Iris pigment epithelial cell (primary cell): ENCODE results near the gene TMCO6.
"Not testable (repeated sequence)": the region's sequence is repeated elsewhere in the genome, so short reads cannot be mapped to it uniquely, and the experiment has no call there.

Experiments used
- DNase-seq: peaks from one replicate; pipeline ENCODE4 v3.0.0-alpha.2; 2011; ENCODE audit warnings: low read depth

The TMCO6 gene

DNA sequence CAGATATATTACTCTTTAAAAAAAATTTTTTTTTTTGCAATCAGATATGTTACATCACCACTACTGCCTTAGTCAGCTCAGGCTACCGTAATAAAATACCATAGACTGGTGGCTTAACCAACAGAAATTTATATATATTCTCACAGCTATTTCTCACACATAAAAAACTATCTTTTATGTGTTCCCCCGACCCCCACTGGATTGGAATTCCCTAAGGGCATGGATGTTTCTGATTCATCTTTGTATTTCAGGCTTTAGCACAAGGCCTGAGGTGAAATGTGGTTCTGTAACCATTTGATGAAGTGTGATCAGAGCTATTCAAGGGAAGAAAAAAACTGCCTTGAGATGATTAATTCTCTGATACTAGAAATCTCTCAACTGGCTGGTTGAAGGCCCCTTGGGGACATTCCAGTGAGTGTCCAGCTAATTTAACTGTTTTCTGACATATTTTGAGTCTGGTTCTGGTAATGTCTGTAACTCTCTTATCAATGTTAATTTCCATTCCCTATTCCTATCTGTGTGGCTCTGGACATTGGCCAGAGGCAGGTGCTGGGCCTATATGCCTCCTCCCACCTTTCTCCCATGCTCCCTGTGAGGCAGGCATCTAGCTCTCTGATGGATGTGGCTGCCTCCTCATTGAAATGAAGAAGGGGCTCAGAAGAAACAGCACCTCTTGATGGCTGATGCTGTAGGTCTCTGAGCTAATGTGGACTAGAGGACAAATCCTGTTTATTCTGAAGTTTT is 8.8 kb upstream of the TMCO6 start:
- no peak for DNase-seq

DNA sequence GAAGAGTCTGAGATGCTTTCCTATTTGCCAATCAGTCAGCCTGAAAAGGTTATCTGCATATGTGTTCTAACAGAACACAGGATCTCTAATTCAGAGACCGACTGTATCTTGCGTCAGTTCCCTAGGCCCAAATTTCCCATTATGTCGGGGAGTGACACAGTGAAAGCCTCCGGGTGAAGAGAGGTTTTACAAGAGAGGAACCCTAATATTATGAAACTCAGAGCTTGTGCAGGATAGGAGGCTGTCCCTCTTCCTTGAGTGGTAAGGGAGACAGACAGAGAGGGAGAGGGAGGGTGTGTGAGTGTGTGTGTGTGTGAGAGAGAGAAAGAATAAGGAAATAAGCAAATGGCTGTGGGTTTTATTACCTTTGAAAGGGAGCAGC is 8.2 kb upstream of the TMCO6 start:
- DNase-seq: no peak

DNA sequence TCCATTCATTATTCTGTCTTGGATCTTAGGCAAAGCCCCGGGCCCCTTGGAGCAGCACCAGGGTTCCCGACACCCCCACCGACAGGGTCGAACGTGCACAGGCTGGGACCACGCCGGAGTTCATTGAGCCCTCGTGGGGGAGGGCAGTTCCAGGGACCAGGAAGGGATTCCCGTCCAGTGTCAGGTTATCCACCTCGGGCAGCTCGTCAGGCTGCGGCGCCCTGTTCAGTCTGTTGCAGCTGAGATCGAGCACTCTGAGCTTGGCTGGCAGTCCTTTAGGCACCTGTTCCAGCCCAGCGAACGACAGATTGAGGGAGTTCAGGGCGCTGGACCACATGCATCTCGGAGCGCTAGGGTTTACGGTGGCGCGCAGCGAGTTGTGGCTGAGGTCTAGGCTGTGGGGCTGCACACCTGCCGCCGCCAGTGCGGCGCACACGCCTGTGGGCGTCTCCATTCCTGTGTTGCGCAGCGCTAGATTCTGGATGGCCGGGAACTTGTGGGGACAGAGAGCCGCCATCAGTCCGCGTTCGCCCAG is 7.4 kb upstream of the TMCO6 start:
- DNase-seq: no peak

DNA sequence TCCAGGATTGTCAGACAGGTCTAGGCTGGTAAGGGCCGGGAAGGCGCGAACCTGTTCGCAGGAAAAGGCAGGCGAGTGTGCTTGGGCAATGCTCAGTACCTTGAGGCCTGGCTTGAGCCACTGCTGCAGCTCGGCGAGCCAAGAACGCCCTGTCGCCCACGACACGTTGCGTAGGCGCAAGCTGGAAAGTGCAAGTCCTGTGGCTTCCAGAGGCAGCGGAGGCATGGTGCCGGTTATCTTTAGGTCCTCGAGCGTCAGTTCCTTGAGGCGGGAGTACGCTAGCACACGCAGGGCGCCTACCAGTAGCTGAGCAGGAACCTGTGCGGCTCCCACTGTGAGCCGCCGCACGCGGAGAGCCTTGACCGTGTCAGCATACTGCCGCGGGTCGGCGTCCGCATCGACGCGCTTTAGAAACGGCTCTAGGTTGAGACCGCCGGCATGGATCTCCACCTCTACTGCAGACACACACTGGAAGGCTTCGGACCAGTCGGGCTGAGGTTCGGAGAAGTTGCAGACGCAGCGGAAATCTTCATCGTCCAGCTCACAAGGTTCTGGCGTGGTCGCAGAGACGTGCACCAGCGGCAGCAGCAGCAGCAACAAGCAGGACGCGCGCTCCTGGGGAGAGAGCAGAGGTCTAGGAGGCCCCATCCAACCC is 6.8 kb upstream of the TMCO6 start:
- peak; percentile 59 for DNase-seq

DNA sequence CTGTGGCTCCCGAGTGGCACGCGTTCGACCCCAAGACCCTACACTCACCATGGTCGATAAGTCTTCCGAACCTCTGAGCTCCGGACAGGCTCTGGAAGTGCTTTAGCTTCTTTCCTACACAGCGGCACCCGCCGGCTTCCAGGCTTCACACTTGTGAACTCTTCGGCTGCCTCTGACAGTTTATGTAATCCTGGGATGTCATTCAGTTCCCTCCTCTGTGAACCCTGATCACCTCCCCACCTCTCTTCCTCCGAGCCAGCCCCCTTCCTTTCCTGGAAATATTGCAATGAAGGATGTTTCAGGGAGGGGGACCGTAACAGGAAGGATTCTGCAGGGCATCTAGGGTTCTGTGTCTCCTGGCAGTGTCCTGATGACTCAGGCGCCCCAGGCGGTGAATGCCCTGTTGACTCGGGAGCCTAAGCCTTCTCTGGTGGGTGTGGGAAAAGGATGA is 6.2 kb upstream of the TMCO6 start, which contains the start of gene CD14:
CD14 (minus strand) TSS at position 155 of the 451 bp plus-strand sequence; CDS start at position 51, 104 bp downstream.
- DNase-seq: peak; percentile 33

DNA sequence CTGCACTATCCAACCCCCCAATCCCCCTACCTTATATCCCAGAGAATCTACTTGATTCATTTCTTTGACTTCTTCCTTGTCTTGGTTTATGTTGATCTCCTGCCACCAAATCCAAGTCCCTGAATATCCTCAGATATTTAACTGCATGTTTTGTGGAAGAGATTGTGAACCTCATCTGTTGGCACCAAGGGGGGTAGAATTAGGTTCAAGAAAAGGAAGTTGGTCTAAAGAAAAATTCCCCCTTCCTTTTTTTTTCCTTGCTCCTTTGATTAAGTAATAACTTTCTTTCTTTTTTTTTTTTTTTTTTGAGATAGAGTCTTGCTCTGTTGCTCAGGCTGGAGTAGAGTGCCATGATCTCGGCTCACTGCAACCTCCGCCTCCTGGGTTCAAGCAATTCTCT is 5.8 kb upstream of the TMCO6 start:
- no peak for DNase-seq

DNA sequence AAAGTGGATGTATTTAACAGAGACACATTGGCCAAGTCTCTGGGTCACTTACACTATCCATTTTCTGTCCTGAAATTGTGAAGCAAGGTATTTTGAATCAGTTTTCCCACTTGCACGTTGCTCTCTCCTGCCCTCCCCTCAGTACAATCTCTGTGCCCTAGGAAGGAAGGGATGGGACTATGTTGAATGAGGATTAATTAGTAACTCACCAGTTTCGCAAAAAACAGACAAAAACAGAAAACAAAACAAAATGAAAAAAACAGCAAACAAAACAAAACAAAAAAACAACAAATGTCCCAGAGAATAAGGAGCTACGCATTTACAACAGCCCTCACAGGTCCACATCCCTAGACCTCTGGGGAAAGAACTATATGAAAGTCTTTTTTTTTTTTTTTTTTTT is 5.1 kb upstream of the TMCO6 start:
- DNase-seq: no peak

DNA sequence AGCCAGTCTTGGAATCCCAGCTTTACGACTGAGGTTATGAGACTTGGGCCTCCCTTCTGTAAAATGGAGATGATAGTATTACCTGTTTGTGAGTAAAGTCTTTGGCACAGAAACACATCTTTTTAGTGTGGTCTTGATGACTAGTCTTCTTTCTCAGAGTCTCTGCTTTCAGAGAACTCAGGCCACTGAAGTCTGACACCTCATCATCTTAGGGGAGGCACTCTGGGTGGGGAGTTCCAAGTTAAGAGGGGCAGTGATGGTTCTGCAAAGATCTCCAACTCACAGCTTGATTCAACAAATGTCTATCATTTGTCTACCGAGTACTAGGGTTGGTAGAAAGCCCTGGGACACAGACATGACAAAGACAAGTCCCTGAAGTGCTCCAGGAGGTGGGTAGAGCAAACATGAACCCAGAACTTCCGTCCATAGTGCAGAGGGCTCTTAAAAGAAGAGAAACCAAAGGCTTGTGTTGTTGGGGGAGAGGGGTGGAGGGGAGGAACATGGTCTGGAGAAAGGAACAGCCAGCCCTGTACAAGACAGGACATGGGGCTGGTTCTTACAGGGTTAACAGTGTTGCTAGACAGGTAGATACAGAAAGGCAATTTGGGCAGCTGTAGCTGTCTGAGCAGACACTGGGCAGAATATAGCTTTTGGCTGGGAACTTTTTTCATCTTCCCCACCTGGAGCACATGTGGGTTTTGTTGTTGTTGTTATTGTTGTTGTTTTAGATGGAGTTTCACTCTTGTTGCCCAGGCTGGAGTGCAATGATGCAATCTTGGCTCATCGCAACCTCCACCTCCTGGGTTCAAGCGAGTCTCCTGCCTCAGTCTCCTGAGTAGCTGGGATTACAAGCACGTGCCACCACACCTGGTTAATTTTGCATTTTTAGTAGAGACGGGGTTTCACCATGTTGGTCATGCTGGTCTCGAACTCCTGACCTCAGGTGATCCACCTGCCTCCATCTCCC is 3.7 kb upstream of the TMCO6 start:
- no peak for DNase-seq

DNA sequence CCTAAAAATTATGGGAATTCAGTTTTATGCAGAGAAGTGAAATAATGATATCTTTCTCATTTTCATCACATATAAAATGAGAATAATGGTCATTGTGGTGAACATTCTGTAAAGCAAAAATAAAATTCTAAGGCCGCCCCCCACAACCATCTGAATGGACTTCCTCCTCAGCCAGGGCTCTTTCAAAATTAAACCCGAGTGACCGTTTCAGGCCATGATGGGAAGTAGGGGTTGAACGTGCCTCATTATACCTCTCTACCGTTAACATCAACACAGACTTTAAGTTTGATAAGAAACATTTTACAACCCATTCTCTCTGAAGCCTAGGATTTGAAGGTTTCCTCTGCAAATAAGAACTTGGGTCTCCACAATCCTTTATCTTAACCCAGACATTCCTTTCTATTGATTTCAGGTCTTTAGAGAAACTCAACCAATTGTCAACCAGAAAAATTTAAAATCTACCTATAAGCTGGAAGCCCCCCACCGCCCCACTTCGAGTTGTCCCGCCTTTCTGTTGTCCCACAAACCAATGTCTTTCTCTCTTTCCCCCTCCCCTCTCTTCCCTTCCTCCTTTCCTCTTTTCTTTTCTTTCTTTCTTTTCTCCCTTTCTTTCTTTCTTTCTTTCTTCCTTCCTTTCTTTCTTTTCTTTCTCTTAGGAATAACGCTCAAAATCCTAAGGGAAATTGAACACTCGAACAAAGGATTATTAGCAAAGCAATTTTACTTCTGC is 1.7 kb upstream of the TMCO6 start:
- no peak for DNase-seq

DNA sequence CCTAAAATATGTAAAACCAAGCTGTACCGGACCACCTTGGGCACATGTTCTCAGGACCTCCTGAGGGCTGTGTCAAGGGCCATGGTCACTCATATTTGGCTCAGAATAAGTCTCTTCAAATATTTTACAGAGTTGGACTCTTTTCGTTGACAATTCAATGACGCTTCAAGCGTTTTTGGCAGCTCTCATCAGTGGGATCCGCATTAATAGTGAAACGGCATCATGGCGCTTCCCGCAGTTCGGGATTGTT is 428 bp upstream of the TMCO6 start:
- DNase-seq: not testable (repeated sequence)

DNA sequence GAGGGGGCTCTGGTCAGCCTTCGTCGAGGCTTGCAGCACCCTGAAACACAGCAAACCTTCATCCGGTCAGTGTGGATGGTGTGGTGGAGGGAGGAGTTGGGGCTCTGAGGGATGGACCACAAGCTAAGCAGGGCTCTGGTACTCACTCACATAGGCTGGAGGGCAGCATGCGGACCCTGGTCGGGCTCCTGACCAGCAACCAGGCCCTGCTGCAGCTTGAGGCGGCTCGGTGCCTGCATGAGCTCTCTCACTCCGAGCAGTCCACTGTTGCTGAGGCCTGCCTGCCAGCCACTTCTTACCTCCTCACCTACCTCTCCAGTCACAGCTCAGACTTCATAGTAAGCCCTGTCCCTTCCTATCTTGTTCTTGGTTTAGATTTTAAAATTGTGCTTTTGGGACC is 2.5 kb downstream of the TMCO6 start:
- no peak for DNase-seq

DNA sequence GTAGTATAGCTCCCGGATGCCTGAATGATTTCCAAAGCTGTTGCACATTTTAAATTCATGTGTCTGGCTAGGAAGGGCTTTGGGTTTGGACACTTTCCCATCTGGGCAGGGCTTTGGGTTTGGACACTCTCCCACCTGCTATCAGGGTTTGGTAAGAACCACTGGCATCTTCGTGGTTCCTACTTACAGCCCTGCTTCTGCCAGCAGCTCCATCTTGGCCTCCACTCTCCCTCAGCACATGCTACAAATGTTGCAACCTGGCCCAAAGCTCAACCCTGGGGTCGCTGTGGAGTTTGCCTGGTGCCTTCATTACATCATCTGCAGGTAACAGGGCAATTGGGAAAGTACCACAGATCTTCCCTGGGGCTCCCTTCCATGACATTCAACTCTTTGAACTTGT is 3.5 kb downstream of the TMCO6 start:
- peak; percentile 61 for DNase-seq

DNA sequence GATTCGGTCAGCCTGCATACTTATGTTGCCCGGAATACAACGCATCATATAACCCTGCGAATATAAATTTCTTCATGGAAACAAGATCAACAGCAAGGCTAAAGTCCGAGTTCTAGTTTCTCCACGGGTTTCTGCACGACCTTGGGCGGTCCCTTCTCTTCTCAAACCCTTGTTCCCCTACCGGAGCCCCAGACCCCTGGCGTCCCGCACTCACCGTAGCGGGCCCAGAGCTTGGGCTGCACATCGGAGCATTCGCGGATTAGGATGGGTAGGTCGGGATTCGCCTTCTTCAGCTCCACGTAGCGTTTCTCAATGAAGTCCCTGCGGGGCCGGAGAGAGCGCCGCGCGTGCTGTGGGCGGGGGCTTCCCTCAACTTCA is 7.8 kb downstream of the TMCO6 start:
- DNase-seq: peak; percentile 24

DNA sequence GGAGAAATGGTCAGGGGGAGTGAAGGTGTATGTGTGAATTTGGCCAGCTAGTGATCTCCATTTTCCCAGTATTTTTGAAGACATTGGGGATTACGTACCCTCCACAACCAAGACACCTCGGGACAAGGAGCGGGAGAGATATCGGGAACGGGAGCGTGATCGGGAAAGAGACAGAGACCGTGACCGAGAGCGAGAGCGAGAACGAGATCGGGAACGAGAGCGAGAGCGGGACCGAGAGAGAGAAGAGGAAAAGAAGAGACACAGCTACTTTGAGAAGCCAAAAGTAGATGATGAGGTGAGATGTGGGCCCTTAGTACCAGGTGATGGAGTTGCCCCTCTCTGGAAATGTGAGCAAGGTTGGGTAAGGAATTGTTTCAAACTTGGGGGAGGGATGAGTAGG is 19.6 kb downstream of the TMCO6 start:
- no peak for DNase-seq

DNA sequence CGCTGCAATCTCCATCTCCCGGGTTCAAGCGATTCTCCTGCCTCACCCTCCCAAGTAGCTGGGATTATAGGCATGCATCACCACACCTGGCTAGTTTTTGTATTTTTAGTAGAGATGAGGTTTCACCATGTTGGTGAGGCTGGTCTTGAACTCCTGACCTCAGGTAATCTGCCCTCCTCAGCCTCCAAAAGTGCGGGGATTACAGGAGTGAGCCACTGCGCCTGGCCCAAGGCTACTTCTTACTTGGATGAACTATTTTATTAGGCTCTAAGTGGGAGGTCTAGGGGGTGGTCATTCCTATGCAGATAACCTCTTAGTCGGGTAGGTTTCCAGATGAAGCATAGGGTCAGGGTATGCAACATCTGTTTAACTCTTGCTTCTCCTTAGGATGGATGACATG is 21.1 kb downstream of the TMCO6 start:
- DNase-seq: not testable (repeated sequence)

DNA sequence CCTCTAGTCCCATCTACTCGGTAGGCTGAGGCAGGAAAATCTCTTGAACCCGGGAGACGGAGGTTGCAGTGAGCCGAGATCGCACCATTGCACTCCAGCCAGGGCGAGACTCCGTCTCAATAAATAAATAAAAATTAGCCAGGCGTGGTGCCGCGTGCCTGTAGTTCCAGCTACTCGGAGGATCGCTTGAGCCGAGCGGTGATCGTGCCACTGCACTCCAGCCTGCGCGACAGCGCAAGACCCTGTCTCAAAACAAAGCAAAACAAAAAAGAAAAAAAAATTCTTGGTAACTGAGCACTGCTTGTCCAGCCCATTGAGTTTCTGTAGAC is 24.7 kb downstream of the TMCO6 start:
- DNase-seq: no peak

DNA sequence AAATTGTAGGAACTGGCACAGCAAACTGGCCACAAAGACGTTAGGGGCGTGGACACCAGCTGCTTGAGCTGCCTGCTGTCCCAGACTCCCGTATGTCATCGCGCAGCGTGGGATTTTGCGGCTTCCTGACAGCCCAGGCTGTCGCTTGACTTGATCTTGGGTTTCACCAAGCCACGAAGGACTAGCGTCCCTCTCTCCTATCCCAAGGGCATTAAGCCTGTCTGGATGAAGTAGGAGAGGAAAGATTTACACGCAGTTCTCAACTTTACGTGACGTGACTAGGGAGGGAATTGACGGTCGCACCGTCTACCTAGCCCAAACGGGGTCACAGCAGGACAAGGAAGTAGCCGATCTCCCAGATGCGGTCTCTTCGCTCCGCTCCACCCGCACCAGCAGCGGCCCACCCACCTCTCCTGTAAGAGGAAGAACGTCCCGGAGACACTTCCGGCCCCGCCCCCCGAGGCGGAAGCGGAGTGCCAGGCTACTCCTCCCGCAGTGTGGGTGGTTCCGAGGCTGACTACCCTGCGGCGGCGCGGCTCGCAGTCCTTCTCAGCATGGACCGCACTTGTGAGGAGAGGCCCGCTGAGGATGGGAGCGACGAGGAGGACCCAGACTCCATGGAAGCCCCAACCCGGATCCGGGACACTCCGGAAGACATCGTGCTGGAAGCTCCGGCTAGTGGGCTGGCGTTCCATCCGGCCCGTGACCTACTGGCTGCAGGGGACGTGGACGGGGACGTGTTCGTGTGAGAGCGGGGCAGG is 25.3 kb downstream of the TMCO6 start, which contains the start of gene WDR55:
WDR55 (plus strand) TSS at position 546 of the 761 bp plus-strand sequence; CDS start at position 555, 9 bp downstream.
- peak; percentile 90 for DNase-seq

DNA sequence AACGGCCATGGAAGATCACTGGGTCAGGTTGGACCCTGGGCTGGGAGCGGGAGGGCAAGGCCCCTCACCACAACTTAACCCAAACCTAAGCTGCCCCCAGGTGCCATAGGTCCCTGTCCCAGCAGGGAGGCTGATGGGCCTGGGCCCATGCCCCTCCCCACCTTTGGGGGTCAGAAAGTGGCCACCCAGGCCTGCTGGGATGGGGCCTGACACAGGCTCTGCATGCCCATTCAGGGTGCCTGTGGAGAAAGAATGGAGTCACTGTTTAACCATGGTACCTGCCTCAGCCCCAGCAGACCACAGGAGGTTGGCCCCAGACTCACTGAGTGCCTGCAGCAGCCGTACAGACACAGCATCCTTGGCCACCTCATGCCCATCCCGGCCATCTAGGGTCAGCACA is 31.8 kb downstream of the TMCO6 start:
- DNase-seq: not testable (repeated sequence)

DNA sequence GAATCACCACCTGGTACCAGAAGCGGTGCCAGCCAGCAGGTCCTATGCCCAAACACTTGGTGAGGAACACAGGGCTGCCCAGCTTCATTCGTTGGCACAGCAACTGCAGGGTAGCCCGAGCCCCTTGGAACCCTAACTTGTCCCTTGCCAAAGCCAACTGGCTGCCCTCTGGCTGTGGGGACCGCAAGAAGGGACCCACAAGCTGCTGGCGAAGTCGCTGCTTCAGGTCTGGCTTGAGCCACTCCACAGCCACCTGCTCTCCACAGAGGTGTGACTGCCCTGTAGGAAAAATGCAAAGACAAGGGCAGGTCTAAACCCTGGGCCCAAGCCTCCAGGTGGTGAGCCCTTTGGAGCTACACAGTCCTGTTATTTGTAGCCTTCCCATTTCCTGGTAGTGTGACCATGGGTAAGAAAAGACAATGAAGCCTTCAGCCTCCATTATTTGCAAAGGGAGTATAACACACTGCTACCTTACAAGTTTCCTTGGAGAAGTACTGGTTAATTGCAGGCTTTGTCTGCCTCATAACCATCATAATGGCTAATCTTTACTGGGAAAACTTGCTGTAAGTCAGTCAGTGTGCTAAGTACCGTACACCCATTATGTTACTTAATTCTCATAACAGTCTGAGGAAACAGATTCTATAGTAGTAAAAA is 32.3 kb downstream of the TMCO6 start:
- DNase-seq: no peak

DNA sequence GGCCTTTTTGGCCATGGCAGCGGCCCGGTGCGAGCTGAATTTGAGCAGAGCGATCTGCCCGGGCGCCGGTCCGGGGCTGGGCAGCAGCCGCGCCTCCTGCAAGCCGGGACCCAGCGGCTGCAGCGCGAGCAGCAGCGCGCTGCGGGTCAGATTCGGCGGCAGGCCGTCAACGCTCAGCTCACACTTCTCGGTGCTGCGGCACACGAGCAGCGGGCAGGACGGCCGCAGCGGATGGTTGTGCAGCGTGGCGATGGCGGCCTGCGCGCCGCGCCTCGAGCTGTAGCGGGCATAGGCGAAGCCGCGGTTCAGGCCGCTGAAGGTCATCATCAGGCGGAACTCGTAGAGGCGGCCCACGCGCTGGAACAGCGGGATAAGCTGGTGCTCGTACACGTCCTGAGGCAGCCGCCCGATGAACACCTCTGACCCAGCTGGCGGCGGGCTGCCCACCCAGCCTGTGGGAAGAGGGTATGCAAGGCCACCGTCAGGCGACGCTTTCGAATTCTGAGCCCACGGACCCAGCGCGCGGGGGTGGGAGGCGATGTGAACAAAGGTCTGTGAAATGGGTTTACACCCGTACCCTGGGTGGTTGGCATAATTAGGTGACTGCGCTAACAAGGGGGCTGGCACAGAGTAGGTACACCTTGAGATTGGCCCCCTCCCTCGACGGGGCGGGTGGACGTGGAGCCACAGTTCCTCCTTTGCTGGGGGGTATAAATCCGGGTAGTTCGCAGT is 33.4 kb downstream of the TMCO6 start:
- peak; percentile 27 for DNase-seq
